ENCODE results near the gene ZNF516.

The ZNF516 gene

DNA sequence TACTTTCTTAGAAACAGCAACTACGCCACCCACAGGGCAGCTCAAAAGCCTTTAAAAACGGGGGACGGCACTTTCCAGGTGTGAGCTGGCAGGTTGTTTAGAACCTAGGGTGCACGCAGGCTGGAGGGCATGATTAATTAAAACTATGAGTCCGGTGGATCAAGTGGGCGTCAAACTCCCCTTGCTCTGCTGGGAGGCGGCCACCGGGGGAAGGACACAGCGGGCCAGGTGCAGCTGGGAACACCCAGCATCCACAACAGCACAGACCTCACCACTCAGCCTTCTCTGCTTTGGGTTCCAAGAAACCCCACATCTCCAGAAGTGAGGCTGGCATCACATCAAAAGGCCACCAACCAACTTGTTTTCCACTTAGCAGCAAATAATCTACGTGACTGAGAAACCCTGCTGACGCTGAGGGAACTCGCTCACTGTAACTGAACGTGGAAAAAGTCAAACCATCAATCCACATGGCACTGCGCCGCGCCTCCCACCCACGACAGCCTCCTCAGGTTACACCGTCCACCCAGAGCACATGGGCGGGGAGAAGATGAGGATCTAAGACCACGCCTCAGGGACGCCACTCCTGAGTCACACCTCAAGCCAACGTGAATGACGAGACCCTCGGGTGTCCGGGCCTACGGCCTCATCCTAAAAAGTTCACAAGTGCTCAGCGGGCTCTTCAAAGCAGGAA, 118.2 kb downstream of the ZNF516 start:
- H3K4me3 ChIP-seq (ENCODE audit: low read depth, low read length, poor library complexity, severe bottlenecking) = no peak overlapping the region
- no peaks in the 10 kb centered on the region for H4K20me1 ChIP-seq (ENCODE audit: insufficient read depth, low read length)
- H3K27ac ChIP-seq (ENCODE audit: low read depth, low read length, poor library complexity, severe bottlenecking) = no peak overlapping the region

DNA sequence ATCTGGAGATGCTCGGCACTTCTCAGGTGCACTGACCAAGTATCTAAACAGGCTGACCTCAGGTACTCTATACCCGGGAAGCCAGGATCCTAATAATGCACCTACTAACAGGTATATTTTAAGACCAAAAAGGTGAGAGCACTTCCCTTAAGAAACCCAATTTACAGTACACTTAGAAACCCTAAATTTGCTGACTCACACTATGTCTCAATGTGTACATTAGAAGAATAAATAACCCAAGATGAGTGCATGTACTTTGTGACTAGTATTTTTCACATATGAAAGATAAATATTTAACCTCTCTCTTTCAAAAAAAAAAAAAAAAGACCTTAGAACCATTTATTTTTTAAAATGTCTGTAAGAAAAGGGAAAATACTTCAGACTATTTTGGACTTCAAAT, 118.8 kb downstream of the ZNF516 start:
- Histone ChIP-seq H3K9me3 (ENCODE audit: low read length) (no peaks in the 10 kb centered on the region), H3K79me2 (ENCODE audit: insufficient read depth, low read length) (no peaks in the 10 kb centered on the region), H4K20me1 (ENCODE audit: insufficient read depth, low read length) (no peaks in the 10 kb centered on the region), H3K4me1 (ENCODE audit: insufficient read depth, low read length, severe bottlenecking) (peaks cover 6% of the 10 kb centered on the region), H3K9me2 (ENCODE audit: low read depth, low read length) (no peaks in the 10 kb centered on the region), H3K27me3 (ENCODE audit: insufficient read depth, low read length) (no peaks in the 10 kb centered on the region), H3K9ac (ENCODE audit: low read length) (no peak overlapping the region), H3K4me2 (ENCODE audit: low read length) (no peak overlapping the region), H3K27ac (ENCODE audit: low read depth, low read length, poor library complexity, severe bottlenecking) (no peak overlapping the region), H3K4me3 (ENCODE audit: low read depth, low read length, poor library complexity, severe bottlenecking) (no peak overlapping the region), H2AFZ (ENCODE audit: low read length) (no peak overlapping the region), H3F3A (ENCODE audit: insufficient read depth, low read length) (no peaks in the 10 kb centered on the region), H3K36me3 (ENCODE audit: insufficient read depth, low read length) (peaks cover 9% of the 10 kb centered on the region)
- no peak for TF ChIP-seq EZH2 (IDR thresholded peaks at IDR 0.05; ENCODE audit: borderline replicate concordance, low read length)
- TF ChIP-seq, protein P1, sequence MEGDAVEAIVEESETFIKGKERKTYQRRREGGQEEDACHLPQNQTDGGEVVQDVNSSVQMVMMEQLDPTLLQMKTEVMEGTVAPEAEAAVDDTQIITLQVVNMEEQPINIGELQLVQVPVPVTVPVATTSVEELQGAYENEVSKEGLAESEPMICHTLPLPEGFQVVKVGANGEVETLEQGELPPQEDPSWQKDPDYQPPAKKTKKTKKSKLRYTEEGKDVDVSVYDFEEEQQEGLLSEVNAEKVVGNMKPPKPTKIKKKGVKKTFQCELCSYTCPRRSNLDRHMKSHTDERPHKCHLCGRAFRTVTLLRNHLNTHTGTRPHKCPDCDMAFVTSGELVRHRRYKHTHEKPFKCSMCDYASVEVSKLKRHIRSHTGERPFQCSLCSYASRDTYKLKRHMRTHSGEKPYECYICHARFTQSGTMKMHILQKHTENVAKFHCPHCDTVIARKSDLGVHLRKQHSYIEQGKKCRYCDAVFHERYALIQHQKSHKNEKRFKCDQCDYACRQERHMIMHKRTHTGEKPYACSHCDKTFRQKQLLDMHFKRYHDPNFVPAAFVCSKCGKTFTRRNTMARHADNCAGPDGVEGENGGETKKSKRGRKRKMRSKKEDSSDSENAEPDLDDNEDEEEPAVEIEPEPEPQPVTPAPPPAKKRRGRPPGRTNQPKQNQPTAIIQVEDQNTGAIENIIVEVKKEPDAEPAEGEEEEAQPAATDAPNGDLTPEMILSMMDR (IDR thresholded peaks at IDR 0.05; ENCODE audit: low read length) = no peak

More for the DNA sequence above, 118.2 kb downstream of the ZNF516 start:
- Histone ChIP-seq H3K4me2 (ENCODE audit: low read length) (no peak overlapping the region), H3K79me2 (ENCODE audit: insufficient read depth, low read length) (no peaks in the 10 kb centered on the region), H3K9me3 (ENCODE audit: low read length) (no peaks in the 10 kb centered on the region), H3K36me3 (ENCODE audit: insufficient read depth, low read length) (peaks cover 9% of the 10 kb centered on the region), H3K27me3 (ENCODE audit: insufficient read depth, low read length) (no peaks in the 10 kb centered on the region), H3F3A (ENCODE audit: insufficient read depth, low read length) (no peaks in the 10 kb centered on the region), H3K9ac (ENCODE audit: low read length) (no peak overlapping the region), H2AFZ (ENCODE audit: low read length) (no peak overlapping the region), H3K9me2 (ENCODE audit: low read depth, low read length) (no peaks in the 10 kb centered on the region), H3K4me1 (ENCODE audit: insufficient read depth, low read length, severe bottlenecking) (peaks cover 6% of the 10 kb centered on the region)
- no peak for TF ChIP-seq EZH2 (IDR thresholded peaks at IDR 0.05; ENCODE audit: borderline replicate concordance, low read length)
- TF ChIP-seq, protein P1 (IDR thresholded peaks at IDR 0.05; ENCODE audit: low read length) = no peak

DNA sequence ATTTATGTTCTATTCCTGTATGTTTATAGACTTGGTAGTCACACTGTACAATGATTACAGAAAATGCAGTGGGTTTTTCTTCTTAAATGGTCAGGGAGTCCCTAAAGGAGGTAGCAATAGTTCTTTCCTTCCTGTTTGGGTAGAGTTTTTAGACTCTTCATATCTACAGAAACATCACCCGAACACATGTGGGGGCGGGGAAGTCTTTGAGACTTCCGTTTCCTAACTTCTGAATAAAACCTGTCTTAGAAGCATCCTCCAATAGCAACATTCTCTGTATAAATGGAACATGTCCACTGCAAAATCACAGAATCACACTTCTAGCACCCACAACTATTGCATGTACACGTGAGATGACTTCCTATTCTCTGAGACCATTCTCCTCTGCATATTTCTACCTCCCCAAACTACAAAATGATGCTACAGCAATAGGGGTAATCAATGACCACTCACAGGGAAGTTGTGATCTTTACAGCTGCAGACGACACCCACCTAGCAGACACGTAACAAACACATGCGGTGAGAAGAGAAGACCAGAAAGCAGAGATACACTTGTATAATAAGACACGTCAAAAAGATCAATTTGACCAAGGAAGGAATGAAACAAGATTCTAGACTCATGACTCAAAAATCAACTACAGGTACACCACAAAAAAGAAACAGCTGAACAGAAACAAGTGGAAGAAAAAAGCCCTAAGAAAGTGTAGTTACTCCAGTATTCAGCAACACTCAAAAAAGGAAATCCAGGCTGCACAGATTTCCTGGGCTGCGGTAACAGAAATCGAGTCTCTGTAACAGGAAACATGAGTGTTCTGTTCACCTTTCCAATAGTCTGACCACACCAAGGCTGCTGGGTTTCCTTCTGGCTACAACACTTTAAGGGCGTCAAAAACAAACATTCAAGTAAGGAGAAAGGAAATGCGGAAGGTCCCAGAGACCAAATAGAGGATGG, 120.4 kb downstream of the ZNF516 start:
- Histone ChIP-seq H3K27me3 (ENCODE audit: insufficient read depth, low read length) (no peaks in the 10 kb centered on the region), H3K9me3 (ENCODE audit: low read length) (no peaks in the 10 kb centered on the region), H3K36me3 (ENCODE audit: insufficient read depth, low read length) (peaks cover 1% of the 10 kb centered on the region), H3K9ac (ENCODE audit: low read length) (no peak overlapping the region), H3F3A (ENCODE audit: insufficient read depth, low read length) (no peaks in the 10 kb centered on the region), H3K79me2 (ENCODE audit: insufficient read depth, low read length) (no peaks in the 10 kb centered on the region), H2AFZ (ENCODE audit: low read length) (no peak overlapping the region), H3K4me3 (ENCODE audit: low read depth, low read length, poor library complexity, severe bottlenecking) (no peak overlapping the region), H3K9me2 (ENCODE audit: low read depth, low read length) (no peaks in the 10 kb centered on the region), H3K27ac (ENCODE audit: low read depth, low read length, poor library complexity, severe bottlenecking) (no peak overlapping the region), H4K20me1 (ENCODE audit: insufficient read depth, low read length) (no peaks in the 10 kb centered on the region), H3K4me2 (ENCODE audit: low read length) (no peak overlapping the region), H3K4me1 (ENCODE audit: insufficient read depth, low read length, severe bottlenecking) (peaks cover 6% of the 10 kb centered on the region)
- TF ChIP-seq, protein P1 (IDR thresholded peaks at IDR 0.05; ENCODE audit: low read length) = no peak
- TF ChIP-seq EZH2 (IDR thresholded peaks at IDR 0.05; ENCODE audit: borderline replicate concordance, low read length) = no peak

Data from OCI-LY1 (cell line).